ENCODE measurements around the gene DHRS1.

The DHRS1 gene

GRCh38 chr14:24282736-24283135 is 16.8 kb downstream of the DHRS1 start:
- no peak for DNase-seq (ENCODE audit: low read depth in 2 of 2)

DNA sequence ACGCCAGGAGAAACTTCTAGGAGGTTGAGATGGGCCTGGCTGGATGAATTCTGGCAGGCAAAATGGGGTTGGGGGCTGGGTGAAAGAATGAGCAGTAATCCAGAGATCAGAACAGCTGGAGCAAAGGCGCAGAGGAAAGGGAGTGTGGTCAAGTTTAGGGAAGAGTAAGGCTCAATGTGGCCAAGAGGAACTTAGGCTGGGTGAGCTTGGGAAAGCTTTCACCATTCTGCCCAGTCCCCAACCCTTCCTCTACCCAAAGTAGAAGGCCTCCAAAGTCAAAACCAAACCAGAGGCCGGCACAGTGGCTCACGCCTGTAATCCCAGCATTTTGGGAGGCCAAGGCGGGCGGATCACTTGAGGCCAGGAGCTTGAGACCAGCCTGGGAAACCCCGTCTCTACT is 17.9 kb downstream of the DHRS1 start:
- DNase-seq (ENCODE audit: low read depth in 2 of 2) = no peak

GRCh38 chr14:24280797-24281460 is 18.7 kb downstream of the DHRS1 start:
- DNase-seq (ENCODE audit: low read depth in 2 of 2) = no peak

GRCh38 chr14:24279301-24280186 is 20.0 kb downstream of the DHRS1 start:
- DNase-seq (ENCODE audit: low read depth in 2 of 2) = peak in 1 of 2 donors; percentile 36

DNA sequence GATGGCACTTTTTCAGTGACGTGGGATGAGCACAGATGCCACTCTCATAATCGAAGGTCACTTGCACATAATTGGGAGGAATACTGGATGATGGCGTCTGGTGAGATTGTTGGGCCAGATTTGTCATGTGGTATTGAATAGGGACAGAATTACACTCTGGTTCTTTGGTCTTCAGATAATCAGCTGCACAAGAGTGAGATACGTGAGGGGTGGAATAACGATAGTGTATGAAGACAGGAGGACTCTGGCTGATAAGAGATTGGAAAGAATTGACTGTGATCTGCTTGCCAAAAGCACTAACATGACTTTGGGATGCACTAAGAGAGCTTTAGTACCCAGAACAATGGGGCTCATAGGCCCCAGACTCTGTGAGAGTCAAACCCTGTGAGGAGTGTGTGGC is 21.2 kb downstream of the DHRS1 start:
- no peak for DNase-seq (ENCODE audit: low read depth in 2 of 2)

DNA sequence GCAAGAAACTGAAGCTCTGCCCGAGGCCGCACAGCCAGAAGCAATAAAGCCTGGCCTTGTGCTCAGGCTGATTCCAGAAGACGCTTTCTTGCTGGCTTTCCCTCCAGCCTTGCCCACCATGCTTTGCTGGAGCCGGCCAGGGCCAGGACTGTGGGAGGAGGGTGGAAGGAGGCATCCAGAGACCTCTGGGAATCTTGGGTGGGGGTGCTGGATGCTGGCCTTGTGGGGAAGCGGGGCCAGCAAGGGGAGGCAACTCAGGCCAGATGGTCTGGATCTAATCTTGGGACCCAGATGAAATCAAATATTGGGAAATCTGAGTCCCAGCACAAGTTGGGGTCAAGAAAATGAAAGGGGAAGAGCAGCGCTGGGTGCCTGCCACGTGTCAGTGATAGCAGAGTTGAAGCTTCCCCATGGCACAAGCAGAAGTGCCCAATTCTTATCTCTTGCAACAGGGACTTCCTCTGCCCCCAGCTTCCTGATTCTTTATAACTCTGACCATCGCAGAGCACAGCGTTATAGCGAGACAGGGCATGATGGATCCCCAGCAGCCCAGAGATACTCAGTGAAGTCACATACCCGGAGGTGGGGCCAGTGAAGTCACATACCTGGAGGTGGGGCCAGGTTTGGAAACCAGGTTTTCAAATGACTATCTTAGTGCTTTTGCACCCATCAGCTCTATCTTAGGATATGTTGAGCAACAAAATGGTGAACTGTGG is 21.8 kb downstream of the DHRS1 start:
- DNase-seq (ENCODE audit: low read depth in 2 of 2) = no peak

- DNase-seq (ENCODE audit: low read depth in 2 of 2) = no peak
These were observed 22.5 kb downstream of the DHRS1 start for GRCh38 chr14:24277071-24277470.

GRCh38 chr14:24274101-24274543 is 25.5 kb downstream of the DHRS1 start:
- DNase-seq (ENCODE audit: low read depth in 2 of 2) = peak; percentile 27 to 42

GRCh38 chr14:24273422-24273998 is 26.1 kb downstream of the DHRS1 start:
- DNase-seq (ENCODE audit: low read depth in 2 of 2) = no peak

GRCh38 chr14:24272467-24272866 is 27.1 kb downstream of the DHRS1 start:
- DNase-seq (ENCODE audit: low read depth in 2 of 2) = no peak

- no peak for DNase-seq (ENCODE audit: low read depth in 2 of 2)
These were observed 27.7 kb downstream of the DHRS1 start for GRCh38 chr14:24271834-24272263.

GRCh38 chr14:24271134-24271833 is 28.3 kb downstream of the DHRS1 start, which contains the start of gene RABGGTA:
Gene RABGGTA (minus strand): TSS chr14:24271597. CDS start chr14:24271115, 482 bp downstream.
- DNase-seq (ENCODE audit: low read depth in 2 of 2) = peak; percentile 77 to 85

- DNase-seq (ENCODE audit: low read depth in 2 of 2) = no peak
These were observed 28.9 kb downstream of the DHRS1 start for GRCh38 chr14:24270537-24271133.

GRCh38 chr14:24269910-24270536 is 29.6 kb downstream of the DHRS1 start:
- no peak for DNase-seq (ENCODE audit: low read depth in 2 of 2)

DNA sequence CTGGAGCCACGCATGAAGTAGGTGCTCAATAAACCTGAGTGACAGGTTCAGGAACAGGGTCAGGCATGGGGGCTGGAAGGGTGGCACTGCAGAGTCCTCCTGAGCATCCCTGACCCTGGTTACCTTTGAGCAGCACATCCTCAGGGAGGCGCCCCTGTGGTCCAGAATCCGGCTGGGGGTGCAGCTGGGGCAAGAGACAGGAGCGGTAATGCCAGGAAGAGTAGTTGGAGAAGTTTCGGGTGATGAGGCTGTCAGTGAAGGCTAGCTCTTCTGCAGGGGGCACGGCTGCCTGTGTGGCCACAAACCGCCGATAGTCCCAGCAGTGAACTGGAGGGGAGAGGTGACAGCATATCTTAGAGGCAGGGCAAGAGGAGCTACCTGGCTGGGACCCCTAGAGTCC is 30.2 kb downstream of the DHRS1 start:
- DNase-seq (ENCODE audit: low read depth in 2 of 2) = no peak

DNA sequence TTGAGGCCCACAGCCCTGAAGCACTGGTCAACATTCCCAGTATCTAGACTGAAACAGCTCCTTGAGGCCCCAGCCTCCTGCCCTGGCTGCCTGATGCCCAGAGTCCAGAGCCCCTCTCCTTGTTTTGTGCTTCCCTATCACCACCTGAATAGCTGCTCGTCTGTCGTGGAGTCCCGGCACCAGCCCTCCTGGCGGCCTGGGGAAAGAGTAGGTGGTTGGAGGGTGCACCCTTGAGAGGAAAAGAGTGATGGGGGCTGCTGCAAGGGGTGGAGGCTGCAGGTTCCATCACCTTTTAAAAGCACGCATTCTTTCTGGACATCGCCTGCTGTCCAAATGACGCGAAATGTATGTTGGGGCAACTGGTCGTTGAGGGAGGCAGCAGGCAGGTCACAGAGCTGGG is 31.4 kb downstream of the DHRS1 start:
- no peak for DNase-seq (ENCODE audit: low read depth in 2 of 2)

GRCh38 chr14:24267516-24267915 is 32.1 kb downstream of the DHRS1 start:
- no peak for DNase-seq (ENCODE audit: low read depth in 2 of 2)

DNA sequence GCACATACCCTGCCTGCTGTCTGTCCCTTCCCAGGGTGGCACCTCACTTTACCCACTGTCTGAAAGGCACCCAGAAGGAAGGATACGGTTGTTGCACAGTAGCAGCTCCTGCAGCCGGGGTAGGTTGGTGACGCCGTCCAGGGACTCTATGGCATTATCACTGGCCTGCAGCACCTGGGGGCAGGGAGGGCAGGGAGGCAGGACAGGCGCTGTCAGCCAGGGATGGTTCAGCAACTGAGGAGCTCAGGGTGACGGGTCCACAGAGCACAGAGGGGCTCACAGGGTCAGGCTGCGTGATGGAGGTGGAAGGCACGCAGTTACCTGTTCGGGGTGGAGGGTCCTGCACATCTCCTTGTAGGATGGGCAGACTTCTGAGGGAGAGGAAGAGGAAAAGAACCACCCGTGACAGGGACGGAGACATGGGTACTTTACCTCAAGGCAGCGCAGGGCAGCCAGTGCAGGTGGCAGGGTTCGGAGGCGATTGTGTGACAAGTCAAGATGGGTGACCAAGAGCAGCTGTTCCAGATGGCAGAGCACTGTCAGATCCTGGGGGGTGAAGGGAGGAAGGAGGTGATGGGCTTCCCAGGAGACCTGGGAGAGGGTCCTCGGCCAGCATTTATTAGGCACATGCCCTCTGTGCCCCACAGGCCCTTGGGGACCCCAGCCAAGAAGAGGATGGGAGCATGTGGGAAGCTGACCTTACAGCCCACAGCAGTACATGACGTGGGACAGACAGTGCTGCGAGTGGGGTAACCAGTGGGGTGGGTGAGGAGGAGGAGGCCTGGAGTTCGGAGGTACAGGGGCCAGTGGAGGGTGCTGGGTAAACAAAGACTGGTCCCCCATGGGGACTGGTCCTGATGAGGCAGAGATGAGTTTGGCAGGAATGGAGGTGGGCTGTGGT is 33.0 kb downstream of the DHRS1 start:
- no peak for DNase-seq (ENCODE audit: low read depth in 2 of 2)

DNA sequence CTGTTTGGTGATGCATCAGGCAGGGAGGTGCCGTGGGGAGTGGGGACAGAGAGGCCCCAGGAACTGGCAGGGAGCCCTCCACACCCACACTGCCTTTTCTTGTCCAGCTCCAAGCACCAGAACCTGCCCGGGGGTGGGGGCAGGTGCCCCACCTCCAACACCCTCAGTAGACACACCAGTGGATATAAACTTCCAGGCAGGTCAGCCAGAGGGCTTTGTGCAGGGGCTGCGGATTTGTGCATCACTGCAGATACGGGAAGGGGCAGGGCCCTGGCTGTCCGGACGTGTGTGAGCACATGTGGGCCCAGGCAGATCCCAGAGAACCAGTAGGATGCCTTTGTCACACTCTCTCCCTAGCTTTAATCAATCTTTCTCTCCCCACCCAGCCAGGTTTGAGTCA is 35.3 kb downstream of the DHRS1 start:
- no peak for DNase-seq (ENCODE audit: low read depth in 2 of 2)
